ENCODE measurements around the gene RAP1GAP.

Gene RAP1GAP

DNA sequence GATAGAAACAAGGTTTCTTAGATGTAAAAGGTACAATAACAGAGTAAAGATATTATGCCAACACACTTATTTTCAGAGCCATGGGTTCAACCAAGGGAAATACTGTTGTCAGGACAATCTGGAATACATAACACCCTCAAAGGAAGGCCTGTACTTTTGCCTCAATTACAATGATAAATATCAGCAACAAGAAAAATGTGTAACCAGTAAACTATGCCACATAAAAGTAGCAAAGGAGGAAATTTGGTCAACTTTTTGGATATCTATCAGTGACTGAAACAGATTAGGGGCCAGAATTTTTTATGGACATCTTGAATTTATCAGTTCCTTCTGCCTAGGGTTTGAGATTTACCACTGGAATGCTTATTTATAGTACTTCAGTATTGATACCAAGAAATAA lies 24.6 kb upstream of the RAP1GAP start:
- Histone ChIP-seq H3K9me3 (replicated peaks; ENCODE audit: insufficient read depth, low read length) (no peaks in the 10 kb centered on the region), H4K20me1 (ENCODE audit: insufficient read depth, low read length) (0 out of 2 replicates have a peak, but pooled peaks cover 3% of the 10 kb centered on the region), H3K4me3 (ENCODE audit: low read length) (no peak overlapping the region), H3K9ac (ENCODE audit: low read length) (no peak overlapping the region), H3K27me3 (replicated peaks; ENCODE audit: insufficient read depth, low read length) (no peaks in the 10 kb centered on the region), H3K4me2 (ENCODE audit: low read depth, low read length) (no peak overlapping the region), H2AFZ (ENCODE audit: low read length) (no peak overlapping the region), H3F3A (ENCODE audit: insufficient read depth, low read length) (no peaks in the 10 kb centered on the region), H3K79me2 (ENCODE audit: low read length) (peaks cover 8% of the 10 kb centered on the region), H3K27ac (ENCODE audit: low read length) (no peak overlapping the region), H3K9me2 (replicated peaks; ENCODE audit: insufficient read depth, low read length) (no peaks in the 10 kb centered on the region), H3K36me3 (replicated peaks; ENCODE audit: insufficient read depth, low read length) (no peaks in the 10 kb centered on the region; the same call in 1 of the 2 replicates), H3K4me1 (ENCODE audit: low read length) (no peaks in the 10 kb centered on the region)
- TF ChIP-seq EZH2 (optimal IDR thresholded peaks at IDR 0.05; ENCODE audit: low read depth, low read length) (no peak), EZH2phosphoT487 (IDR thresholded peaks at IDR 0.05; ENCODE audit: low read length) (no peak)
- TF ChIP-seq, protein P1, sequence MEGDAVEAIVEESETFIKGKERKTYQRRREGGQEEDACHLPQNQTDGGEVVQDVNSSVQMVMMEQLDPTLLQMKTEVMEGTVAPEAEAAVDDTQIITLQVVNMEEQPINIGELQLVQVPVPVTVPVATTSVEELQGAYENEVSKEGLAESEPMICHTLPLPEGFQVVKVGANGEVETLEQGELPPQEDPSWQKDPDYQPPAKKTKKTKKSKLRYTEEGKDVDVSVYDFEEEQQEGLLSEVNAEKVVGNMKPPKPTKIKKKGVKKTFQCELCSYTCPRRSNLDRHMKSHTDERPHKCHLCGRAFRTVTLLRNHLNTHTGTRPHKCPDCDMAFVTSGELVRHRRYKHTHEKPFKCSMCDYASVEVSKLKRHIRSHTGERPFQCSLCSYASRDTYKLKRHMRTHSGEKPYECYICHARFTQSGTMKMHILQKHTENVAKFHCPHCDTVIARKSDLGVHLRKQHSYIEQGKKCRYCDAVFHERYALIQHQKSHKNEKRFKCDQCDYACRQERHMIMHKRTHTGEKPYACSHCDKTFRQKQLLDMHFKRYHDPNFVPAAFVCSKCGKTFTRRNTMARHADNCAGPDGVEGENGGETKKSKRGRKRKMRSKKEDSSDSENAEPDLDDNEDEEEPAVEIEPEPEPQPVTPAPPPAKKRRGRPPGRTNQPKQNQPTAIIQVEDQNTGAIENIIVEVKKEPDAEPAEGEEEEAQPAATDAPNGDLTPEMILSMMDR (IDR thresholded peaks at IDR 0.05; ENCODE audit: low read length) = no peak
- no peak for DNase-seq

DNA sequence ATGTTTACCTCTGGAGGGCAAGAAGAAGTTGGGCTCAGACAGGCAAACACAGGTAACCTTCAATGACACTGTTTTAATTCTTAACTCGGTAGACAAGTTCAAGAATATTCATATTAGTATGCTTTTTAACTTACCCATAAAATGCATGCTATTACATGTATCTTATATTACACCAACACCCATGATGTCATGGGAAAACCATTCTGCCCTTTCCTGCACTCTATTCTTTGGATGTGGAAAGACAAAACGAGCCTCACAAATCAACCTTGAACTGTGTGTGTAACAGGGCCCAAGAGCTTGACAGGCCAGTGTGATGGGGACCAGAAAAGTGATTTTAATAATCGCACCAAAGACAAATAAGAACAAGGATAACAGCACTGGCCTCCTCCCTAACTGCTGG lies 22.6 kb upstream of the RAP1GAP start:
- H3K79me2 ChIP-seq (ENCODE audit: low read length) = peaks cover 6% of the 10 kb centered on the region; the same call in 1 of the 2 replicates
- H4K20me1 ChIP-seq (ENCODE audit: insufficient read depth, low read length) = 0 out of 2 replicates have a peak, but pooled peaks cover 3% of the 10 kb centered on the region
- H3K9me2 ChIP-seq (replicated peaks; ENCODE audit: insufficient read depth, low read length) = no peaks in the 10 kb centered on the region
- TF ChIP-seq EZH2 (optimal IDR thresholded peaks at IDR 0.05; ENCODE audit: low read depth, low read length) (no peak), EZH2phosphoT487 (IDR thresholded peaks at IDR 0.05; ENCODE audit: low read length) (no peak)
- TF ChIP-seq, protein P1 (IDR thresholded peaks at IDR 0.05; ENCODE audit: low read length) = no peak
- no peak overlapping the region for H3K27ac ChIP-seq (ENCODE audit: low read length)
- H3K4me1 ChIP-seq (ENCODE audit: low read length) = no peaks in the 10 kb centered on the region
- DNase-seq = no peak
- no peak overlapping the region for H3K9ac ChIP-seq (ENCODE audit: low read length)
- H3K36me3 ChIP-seq (replicated peaks; ENCODE audit: insufficient read depth, low read length) = no peaks in the 10 kb centered on the region; the same call in 1 of the 2 replicates
- H3K27me3 ChIP-seq (replicated peaks; ENCODE audit: insufficient read depth, low read length) = no peaks in the 10 kb centered on the region
- H2AFZ ChIP-seq (ENCODE audit: low read length) = no peak overlapping the region
- H3K9me3 ChIP-seq (replicated peaks; ENCODE audit: insufficient read depth, low read length) = no peaks in the 10 kb centered on the region
- no peak overlapping the region for H3K4me3 ChIP-seq (ENCODE audit: low read length)
- no peak overlapping the region for H3K4me2 ChIP-seq (ENCODE audit: low read depth, low read length)
- no peaks in the 10 kb centered on the region for H3F3A ChIP-seq (ENCODE audit: insufficient read depth, low read length)

DNA sequence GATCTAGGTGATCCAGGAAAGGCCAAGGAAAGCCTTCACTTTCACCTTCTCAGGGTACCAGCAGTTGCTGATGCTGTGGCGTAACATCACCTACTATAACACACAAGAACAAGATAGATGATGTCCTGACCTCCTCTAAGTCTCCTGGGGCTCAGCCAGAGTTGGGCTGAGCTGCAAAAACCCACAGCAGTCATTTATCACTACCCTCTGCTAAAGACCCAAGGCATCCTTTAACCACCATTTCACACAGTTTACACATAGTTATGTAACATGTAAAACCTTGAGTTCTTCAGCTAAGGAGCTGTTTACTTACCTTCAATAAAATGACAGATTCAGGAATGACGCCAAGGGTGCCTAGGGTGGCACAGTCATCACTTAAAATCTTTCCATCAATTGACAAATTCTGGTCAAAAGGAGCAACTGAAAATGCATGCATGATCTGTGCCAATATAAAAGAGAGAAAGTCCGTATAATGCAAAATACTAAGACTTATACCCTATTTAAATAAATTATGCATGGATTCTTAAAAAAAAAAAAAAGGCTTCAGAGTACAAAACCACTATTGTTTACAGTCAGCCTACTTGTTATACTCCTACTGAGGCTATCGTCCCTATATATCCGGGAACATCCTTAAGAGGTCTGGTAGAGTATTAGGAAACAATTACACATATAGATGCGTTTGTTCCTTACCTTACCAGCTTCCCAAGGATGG lies 20.7 kb upstream of the RAP1GAP start:
- 0 out of 2 replicates have a peak, but pooled peaks cover 3% of the 10 kb centered on the region for H4K20me1 ChIP-seq (ENCODE audit: insufficient read depth, low read length)
- no peaks in the 10 kb centered on the region for H3K27me3 ChIP-seq (replicated peaks; ENCODE audit: insufficient read depth, low read length)
- H3K4me1 ChIP-seq (ENCODE audit: low read length) = no peaks in the 10 kb centered on the region
- H2AFZ ChIP-seq (ENCODE audit: low read length) = no peak overlapping the region
- H3F3A ChIP-seq (ENCODE audit: insufficient read depth, low read length) = no peaks in the 10 kb centered on the region
- no peak for DNase-seq
- no peaks in the 10 kb centered on the region for H3K79me2 ChIP-seq (ENCODE audit: low read length)
- no peaks in the 10 kb centered on the region for H3K9me3 ChIP-seq (replicated peaks; ENCODE audit: insufficient read depth, low read length)
- H3K36me3 ChIP-seq (replicated peaks; ENCODE audit: insufficient read depth, low read length) = no peaks in the 10 kb centered on the region; the same call in 1 of the 2 replicates
- no peak overlapping the region for H3K9ac ChIP-seq (ENCODE audit: low read length)
- TF ChIP-seq, protein P1 (IDR thresholded peaks at IDR 0.05; ENCODE audit: low read length) = no peak
- TF ChIP-seq EZH2phosphoT487 (IDR thresholded peaks at IDR 0.05; ENCODE audit: low read length) = no peak
- TF ChIP-seq EZH2 (optimal IDR thresholded peaks at IDR 0.05; ENCODE audit: low read depth, low read length) = no peak
- H3K27ac ChIP-seq (ENCODE audit: low read length) = no peak overlapping the region
- no peaks in the 10 kb centered on the region for H3K9me2 ChIP-seq (replicated peaks; ENCODE audit: insufficient read depth, low read length)
- H3K4me2 ChIP-seq (ENCODE audit: low read depth, low read length) = no peak overlapping the region
- no peak overlapping the region for H3K4me3 ChIP-seq (ENCODE audit: low read length)

All from MM.1S (cell line).